K562 (cell line): ENCODE results near the gene TRERF1.

ENCODE experiments used
- BRF1 ChIP-seq: IDR thresholded peaks from 3 replicates; pipeline ENCODE4 v1.6.1; 2011; ENCODE audit warnings: borderline replicate concordance, mild to moderate bottlenecking; ENCODE audit not compliant: insufficient read length; ENCODE audit errors: extremely low read depth
- CREB1 ChIP-seq, 2 experiments: sonication (generic) in 1 of 2; formaldehyde crosslinking in 1 of 2; IDR thresholded peaks; 2 replicates each; pipeline versions ENCODE4 v1.6.1 to v1.8.0; 2012 to 2022; ENCODE audit warnings: inconsistent platforms in 1 of 2, mild to moderate bottlenecking in 1 of 2, missing genetic modification reagents in 1 of 2, moderate library complexity in 1 of 2
- EZH2 ChIP-seq: IDR thresholded peaks from 2 replicates; pipeline ENCODE4 v1.6.1; 2012; ENCODE audit warnings: low read depth, mild to moderate bottlenecking, inconsistent platforms, low read length, borderline replicate concordance
- KLF10 ChIP-seq: fragments of 250-450 bp; sonication (Bioruptor Pico); IDR thresholded peaks from 2 replicates; pipeline ENCODE4 v1.6.1; 2021; ENCODE audit warnings: matching md5 sums
- NCOA1 ChIP-seq: fragments of 450-650 bp; IDR thresholded peaks from 2 replicates; pipeline ENCODE4 v1.6.1; 2016; ENCODE audit warnings: low read depth
- RAD51 ChIP-seq: fragments of 450-650 bp; IDR thresholded peaks from 2 replicates; pipeline ENCODE4 v1.7.1; 2016; ENCODE audit warnings: low read depth, mild to moderate bottlenecking, borderline replicate concordance
- TAF1 ChIP-seq: IDR thresholded peaks from 2 replicates; pipeline ENCODE4 v1.6.1; 2011; ENCODE audit warnings: mild to moderate bottlenecking, low read length, moderate library complexity; ENCODE audit not compliant: insufficient read depth, control insufficient read depth, severe bottlenecking; ENCODE audit errors: extremely low read depth
- ZNF644 ChIP-seq: fragments of 200-800 bp; sonication (Bioruptor generic); IDR thresholded peaks from 2 replicates; pipeline ENCODE4 v1.6.1; 2016; ENCODE audit warnings: low read depth, missing genetic modification characterization, missing compliant biosample characterization
- TF ChIP-seq, protein P1 (sequence below): sonication (generic); formaldehyde crosslinking; IDR thresholded peaks from 2 replicates; pipeline ENCODE4 v1.8.0; 2022; ENCODE audit warnings: missing genetic modification reagents, mild to moderate bottlenecking, moderate library complexity, borderline replicate concordance
- TF ChIP-seq, protein P2 (sequence below): sonication (generic); formaldehyde crosslinking; IDR thresholded peaks from 2 replicates; pipeline ENCODE4 v1.8.1; 2023; ENCODE audit warnings: mild to moderate bottlenecking, missing genetic modification reagents, moderate library complexity
- TF ChIP-seq, protein P3 (sequence below), 3 experiments: IDR thresholded peaks in 2 of 3; conservative IDR thresholded peaks in 1 of 3; 2 replicates each; pipeline ENCODE4 v1.5.1; 2011 to 2012; ENCODE audit warnings: low read length in 3 of 3, mild to moderate bottlenecking in 3 of 3, control low read depth in 2 of 3, improper control_type of control experiment in 1 of 3, inconsistent platforms in 1 of 3, low read depth in 1 of 3, mixed read lengths in 1 of 3, moderate library complexity in 1 of 3; ENCODE audit not compliant: insufficient read depth in 2 of 3
- TF ChIP-seq, protein P4 (sequence below), 2 experiments: fragments of 200-800 bp in 1 of 2; sonication (Bioruptor generic) in 1 of 2; sonication (generic) in 1 of 2; formaldehyde crosslinking in 1 of 2; IDR thresholded peaks in 1 of 2; conservative IDR thresholded peaks in 1 of 2; 2 replicates each; pipeline versions ENCODE4 v1.5.0 to v1.6.1; 2016 to 2020; ENCODE audit warnings: missing compliant biosample characterization in 1 of 2, missing genetic modification characterization in 1 of 2, missing genetic modification reagents in 1 of 2
- TF ChIP-seq, protein P5 (sequence below): sonication (generic); formaldehyde crosslinking; IDR thresholded peaks from 2 replicates; pipeline ENCODE4 v1.9.0; 2022; ENCODE audit warnings: mild to moderate bottlenecking, missing genetic modification reagents

DNA sequence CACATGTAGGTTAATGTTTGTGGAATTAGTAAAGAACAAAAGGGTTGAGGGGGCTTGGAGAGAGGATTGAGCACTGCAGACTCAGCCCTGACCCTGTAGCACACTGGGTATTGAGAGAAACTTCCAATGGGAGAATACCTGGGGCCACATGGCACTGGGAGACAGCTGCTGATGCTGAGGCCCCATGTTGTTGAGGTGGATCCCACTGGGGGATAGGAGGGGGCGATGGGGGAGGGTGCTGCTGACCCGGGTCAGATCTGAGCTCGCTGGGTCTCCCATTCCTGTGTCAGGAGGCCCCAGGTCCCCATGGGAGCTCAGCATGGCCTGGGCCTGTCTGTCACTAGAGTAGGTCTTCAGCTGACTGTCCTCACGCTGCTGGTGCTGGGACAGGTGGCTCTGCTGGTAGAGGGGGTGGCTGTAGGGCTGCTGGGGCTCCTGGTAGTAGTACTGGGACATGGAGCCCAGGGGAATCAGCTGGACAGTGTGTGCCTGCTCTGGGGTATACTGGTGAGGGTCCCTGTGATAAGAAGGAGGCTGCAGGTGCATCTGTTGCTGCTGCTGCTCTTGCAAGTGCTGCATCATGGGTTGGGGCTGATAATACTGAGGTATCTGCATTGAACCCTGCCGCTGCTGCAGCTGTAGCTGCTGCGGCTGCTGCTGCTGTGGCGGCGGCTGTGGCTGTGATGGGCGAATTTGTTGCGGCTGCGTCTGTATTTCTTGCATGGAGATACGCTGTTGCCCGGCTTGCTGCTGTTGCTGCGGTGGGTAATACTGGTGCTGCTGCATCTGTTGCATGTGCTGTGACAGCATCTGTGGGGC lies 183.5 kb downstream of the TRERF1 start:
- TF ChIP-seq, protein P1, sequence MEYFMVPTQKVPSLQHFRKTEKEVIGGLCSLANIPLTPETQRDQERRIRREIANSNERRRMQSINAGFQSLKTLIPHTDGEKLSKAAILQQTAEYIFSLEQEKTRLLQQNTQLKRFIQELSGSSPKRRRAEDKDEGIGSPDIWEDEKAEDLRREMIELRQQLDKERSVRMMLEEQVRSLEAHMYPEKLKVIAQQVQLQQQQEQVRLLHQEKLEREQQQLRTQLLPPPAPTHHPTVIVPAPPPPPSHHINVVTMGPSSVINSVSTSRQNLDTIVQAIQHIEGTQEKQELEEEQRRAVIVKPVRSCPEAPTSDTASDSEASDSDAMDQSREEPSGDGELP (CRISPR knock-in tag), result no peak
- TF ChIP-seq EZH2 (no peak), TAF1 (no peak), RAD51 (no peak), BRF1 (no peak), KLF10 (CRISPR knock-in tag) (no peak), ZNF644 (tag) (no peak), CREB1 (IDR thresholded peaks at IDR 0.05) (no peak), CREB1 (CRISPR knock-in tag; IDR thresholded peaks at IDR 0.05) (no peak), NCOA1 (no peak)
- TF ChIP-seq, protein P2, sequence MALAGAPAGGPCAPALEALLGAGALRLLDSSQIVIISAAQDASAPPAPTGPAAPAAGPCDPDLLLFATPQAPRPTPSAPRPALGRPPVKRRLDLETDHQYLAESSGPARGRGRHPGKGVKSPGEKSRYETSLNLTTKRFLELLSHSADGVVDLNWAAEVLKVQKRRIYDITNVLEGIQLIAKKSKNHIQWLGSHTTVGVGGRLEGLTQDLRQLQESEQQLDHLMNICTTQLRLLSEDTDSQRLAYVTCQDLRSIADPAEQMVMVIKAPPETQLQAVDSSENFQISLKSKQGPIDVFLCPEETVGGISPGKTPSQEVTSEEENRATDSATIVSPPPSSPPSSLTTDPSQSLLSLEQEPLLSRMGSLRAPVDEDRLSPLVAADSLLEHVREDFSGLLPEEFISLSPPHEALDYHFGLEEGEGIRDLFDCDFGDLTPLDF, result no peak
- TF ChIP-seq, protein P3, sequence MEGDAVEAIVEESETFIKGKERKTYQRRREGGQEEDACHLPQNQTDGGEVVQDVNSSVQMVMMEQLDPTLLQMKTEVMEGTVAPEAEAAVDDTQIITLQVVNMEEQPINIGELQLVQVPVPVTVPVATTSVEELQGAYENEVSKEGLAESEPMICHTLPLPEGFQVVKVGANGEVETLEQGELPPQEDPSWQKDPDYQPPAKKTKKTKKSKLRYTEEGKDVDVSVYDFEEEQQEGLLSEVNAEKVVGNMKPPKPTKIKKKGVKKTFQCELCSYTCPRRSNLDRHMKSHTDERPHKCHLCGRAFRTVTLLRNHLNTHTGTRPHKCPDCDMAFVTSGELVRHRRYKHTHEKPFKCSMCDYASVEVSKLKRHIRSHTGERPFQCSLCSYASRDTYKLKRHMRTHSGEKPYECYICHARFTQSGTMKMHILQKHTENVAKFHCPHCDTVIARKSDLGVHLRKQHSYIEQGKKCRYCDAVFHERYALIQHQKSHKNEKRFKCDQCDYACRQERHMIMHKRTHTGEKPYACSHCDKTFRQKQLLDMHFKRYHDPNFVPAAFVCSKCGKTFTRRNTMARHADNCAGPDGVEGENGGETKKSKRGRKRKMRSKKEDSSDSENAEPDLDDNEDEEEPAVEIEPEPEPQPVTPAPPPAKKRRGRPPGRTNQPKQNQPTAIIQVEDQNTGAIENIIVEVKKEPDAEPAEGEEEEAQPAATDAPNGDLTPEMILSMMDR (IDR thresholded peaks at IDR 0.05 in 2 of 3, conservative IDR thresholded peaks at IDR 0.05 in 1 of 3; ENCODE audit: insufficient read depth in 2 of 3, low read depth in 1 of 3, low read length in 3 of 3), result no peak
- TF ChIP-seq, protein P4, sequence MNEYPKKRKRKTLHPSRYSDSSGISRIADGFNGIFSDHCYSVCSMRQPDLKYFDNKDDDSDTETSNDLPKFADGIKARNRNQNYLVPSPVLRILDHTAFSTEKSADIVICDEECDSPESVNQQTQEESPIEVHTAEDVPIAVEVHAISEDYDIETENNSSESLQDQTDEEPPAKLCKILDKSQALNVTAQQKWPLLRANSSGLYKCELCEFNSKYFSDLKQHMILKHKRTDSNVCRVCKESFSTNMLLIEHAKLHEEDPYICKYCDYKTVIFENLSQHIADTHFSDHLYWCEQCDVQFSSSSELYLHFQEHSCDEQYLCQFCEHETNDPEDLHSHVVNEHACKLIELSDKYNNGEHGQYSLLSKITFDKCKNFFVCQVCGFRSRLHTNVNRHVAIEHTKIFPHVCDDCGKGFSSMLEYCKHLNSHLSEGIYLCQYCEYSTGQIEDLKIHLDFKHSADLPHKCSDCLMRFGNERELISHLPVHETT (CRISPR knock-in tag; conservative IDR thresholded peaks at IDR 0.05 in 1 of 2, IDR thresholded peaks at IDR 0.05 in 1 of 2), result no peak
- TF ChIP-seq, protein P5, sequence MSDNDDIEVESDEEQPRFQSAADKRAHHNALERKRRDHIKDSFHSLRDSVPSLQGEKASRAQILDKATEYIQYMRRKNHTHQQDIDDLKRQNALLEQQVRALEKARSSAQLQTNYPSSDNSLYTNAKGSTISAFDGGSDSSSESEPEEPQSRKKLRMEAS (CRISPR knock-in tag), result no peak
